HG03045 (cell line): ENCODE measurements around the gene FAR2.
"Not testable (repeated sequence)": the region's sequence is repeated elsewhere in the genome, so short reads cannot be mapped to it uniquely, and the experiment has no call there.

ENCODE experiments used
- ATAC-seq: cut with Tn5 transposase; IDR thresholded peaks from one replicate; pipeline ENCODE4 v1.9.1; 2021; ENCODE audit warnings: mild to moderate bottlenecking, moderate library complexity; ENCODE audit not compliant: unreplicated experiment

Gene FAR2

DNA sequence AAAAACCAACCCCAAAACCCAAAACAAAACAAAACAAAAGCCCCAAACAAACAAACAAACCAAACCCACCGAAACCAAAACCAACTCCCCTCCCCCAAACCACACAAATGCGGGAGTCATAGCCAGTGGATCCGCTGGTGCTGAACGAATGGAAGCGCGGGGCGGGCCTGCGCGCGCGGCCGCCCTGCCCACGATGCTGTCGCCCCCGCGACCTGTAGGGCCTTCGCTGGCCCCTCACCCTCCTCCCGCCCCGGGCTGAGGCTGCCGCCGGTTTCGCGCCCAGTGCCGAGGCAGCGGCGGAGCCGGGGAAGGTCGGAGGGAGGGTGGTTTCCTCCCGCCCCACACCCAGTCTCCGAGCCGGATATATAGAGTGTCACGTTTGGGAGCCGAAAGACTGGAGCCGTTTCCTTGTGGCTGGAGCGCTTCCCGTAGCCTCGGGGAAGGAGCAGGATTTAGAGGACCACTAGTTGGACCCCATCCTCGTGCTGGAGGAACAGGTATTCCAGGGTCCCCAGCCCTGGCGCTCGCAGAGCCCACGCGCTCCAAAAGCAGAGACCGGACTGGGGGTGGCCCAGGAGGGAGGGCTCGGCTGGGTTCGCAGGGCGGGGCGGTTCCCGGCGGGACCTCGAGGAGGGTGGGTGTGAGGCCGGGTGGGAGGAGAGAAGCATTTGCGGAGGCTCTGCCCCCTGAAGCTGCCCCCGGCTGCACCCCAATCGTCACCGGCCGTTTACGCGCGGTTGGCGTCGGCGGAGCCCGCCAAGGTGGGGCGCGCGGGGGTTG lies at the start of gene FAR2:
Gene FAR2, plus strand, starts transcription at position 368 of the 780 bp plus-strand sequence. CDS start 121,172 bp downstream, outside the sequence.
- peak; percentile 49 for ATAC-seq

GRCh38 chr12:29102741-29103140 lies 46.3 kb upstream of the FAR2 start:
- no peak for ATAC-seq

GRCh38 chr12:29103539-29103974 lies 45.5 kb upstream of the FAR2 start:
- peak; percentile 99 for ATAC-seq

DNA sequence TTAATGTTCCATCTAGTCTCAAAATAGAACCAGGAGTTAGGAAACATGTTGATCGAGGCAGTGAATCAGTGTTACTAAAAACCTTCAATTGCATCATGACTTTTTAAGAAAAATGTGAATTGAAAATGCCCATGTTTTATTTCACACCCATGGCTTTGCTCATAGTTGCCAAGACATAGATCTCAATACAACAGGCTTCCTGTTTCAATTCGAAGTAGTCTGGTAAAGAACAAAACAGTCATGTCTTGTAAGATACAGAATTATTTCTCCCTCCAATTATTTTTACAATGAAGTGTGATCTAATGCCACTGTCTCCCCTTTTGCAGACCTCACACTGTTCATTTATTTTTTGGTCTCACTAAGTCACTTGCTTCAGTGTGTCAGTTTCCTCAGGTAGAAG lies 44.6 kb upstream of the FAR2 start:
- ATAC-seq: no peak

DNA sequence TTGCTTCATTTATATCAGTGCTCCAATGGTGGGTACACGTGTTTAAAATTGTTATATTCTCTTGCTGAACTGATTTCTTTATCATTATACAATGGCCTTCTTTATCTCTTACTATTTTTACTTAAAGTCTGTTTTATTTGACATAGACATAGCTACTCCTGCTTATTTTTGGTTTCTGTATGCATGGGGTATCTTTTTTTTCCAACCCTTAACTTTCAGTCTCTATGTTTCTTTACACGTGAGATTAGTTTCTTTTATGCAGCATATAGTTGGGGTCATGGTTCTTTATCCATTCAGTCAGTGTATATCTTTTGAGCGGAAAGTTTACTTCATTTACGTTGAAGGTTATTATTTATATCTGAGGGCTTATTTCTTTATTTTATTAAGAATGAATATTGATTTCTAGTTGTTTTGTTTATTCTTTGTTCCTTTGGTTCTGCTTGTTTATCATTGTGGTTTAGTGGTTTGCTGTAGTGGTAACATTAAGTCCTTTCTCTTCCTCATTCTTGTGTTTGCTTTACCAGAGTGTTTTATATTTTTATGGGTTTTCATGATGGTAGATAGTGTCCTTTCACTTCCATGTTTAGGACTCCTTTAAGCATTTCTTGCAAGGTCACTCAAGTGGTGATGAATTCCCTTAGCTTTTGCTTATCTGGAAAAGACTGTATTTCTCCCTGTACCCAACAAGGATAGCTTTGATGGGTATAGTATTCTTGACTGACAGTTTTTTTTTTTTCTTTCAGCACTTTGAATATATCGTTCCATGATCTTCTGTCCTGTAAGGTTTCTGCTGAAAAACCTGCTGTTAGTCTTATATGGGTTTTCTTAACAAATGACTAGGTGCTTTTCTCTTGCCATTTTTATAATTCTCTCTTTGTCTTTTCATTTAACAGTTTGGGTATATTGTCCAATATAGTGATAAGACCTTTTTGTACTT lies 38.3 kb upstream of the FAR2 start:
- no peak for ATAC-seq

- no peak for ATAC-seq
Measured at GRCh38 chr12:29113101-29113500, 36.0 kb upstream of the FAR2 start.

DNA sequence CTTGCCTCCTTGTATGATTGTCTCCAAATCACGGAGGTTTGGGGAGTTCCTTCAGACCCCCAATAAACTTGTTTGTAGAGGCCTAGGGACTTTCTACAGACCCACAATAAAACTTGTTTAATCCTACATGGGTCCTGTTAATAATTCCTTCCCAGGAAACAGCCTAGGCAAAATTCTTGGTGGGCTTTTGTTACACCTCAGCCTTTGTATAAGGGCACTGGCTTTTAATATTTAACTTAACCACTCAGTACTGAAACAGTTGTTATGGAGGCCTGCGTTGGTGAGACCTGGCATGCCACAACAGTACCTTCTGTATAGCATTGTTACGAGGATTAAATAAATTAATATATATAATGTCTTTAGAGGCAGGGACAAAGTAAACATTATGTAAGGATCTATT lies 32.7 kb upstream of the FAR2 start:
- no peak for ATAC-seq

- no peak for ATAC-seq
Measured at GRCh38 chr12:29131539-29131938, 17.5 kb upstream of the FAR2 start.

DNA sequence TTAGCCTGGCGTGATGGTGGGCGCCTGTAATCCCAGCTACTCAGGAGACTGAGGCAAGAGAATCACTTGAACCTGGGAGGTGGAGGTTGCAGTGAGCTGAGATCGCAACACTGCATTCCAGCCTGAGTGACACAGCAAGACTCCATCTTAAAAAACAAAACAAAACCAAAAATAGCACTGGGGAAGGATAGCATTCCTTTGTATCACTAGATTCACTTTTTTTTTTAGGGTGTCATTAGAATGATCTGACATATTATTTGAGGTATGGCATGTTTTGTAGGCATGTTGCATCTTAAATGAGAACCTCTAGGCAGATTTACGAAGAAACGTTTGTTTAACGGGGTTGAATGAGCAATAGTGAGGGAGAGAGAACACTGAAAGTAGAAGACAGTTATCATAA lies 16.8 kb upstream of the FAR2 start:
- ATAC-seq: no peak

GRCh38 chr12:29133181-29133580 lies 15.9 kb upstream of the FAR2 start:
- ATAC-seq: no peak

- no peak for ATAC-seq
Measured at GRCh38 chr12:29133680-29134079, 15.4 kb upstream of the FAR2 start.

GRCh38 chr12:29138256-29138655 lies 10.8 kb upstream of the FAR2 start:
- not testable (repeated sequence) for ATAC-seq

GRCh38 chr12:29138855-29139254 lies 10.2 kb upstream of the FAR2 start:
- ATAC-seq: not testable (repeated sequence)

GRCh38 chr12:29145372-29146170 lies 3.5 kb upstream of the FAR2 start:
- ATAC-seq: no peak

DNA sequence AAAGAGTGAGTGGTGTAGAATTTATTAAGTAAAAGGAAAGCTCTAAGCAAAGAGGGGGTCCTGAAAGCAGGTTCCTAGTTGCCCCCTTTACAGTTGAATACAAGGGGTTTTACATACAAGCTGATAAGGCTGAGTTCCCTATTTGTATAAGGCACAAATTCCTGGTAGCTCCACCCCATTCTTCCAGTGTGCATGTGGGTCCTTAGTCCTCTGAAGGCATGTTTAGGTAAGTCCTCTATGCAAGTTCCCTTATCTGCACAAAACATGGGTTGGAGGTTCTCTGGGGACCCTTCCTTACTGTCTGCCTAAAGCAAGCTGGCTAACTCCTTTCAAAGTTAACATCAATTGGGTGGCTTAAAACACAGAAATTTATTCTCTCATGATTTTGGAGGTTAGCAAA lies 2.9 kb upstream of the FAR2 start:
- no peak for ATAC-seq

- no peak for ATAC-seq
Measured at GRCh38 chr12:29147731-29148595, 1.1 kb upstream of the FAR2 start.

DNA sequence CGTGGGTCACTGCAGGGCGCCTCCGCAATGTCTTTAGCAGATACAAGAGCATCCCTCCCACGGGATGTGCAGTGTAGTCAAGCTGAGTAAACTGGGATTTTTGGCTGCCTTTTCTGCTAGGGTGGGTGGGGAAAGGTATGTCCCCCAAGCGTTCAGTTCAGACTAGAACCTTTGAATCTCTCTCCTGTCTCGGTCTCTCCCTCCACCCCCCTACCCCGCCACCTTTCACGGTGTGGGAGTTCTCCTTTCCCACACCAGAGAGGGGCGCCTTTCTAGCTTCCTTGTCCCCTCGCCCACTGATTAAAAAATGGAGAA lies 525 bp upstream of the FAR2 start:
- peak; percentile 11 for ATAC-seq

- ATAC-seq: peak; percentile 4
Measured at GRCh38 chr12:29149691-29150281, 708 bp downstream of the FAR2 start.

DNA sequence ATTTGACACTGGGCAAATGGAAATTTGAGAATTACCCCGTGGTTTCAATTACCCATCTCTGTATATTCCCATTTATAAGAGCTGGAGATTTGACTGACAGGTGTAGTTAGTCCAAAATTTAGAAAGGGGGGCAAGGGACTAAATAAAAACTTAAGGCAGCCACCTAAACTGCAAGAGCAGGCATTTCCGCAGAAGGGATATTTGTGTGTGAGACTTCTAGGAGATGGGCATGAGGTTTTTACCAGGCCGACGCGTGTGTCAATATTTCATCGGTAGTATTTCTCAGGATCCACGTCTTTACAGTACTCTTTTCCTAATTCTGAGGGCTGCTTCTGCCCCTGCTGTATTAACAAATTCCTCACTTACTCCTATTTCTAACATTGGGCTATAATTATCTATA lies 1.4 kb downstream of the FAR2 start:
- ATAC-seq: no peak
